ENCODE measurements around the gene EEFSEC. TPM values are rescaled to one million over a fixed set of nuclear protein-coding genes. Genes with fewer than 3 reads are reported as not detected.

The EEFSEC gene
- total RNA-seq, 1 experiment from 2014 or later = 14.6 TPM

DNA sequence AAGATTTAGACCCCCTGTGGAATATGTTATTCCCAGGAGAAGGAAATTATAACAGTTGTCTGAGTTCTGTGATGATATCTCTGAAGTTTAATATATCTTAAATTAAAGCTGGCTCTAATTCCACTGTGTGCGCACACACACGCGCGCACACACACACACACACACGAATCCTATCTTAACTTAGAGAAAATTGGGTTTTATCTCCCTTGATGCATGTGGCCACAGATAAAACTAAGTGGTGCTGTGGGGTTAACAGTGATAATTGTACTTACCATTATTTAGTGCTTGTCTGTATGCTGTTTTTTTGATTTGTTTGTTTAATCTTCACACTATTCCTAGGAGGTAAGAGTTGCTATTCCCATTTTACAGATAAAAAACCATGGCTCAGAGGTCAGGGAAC is 7.4 kb downstream of the EEFSEC start:
- POLR2A ChIA-PET = no interaction called here
- no TSS peak for BruUV-seq (replicated peaks)

DNA sequence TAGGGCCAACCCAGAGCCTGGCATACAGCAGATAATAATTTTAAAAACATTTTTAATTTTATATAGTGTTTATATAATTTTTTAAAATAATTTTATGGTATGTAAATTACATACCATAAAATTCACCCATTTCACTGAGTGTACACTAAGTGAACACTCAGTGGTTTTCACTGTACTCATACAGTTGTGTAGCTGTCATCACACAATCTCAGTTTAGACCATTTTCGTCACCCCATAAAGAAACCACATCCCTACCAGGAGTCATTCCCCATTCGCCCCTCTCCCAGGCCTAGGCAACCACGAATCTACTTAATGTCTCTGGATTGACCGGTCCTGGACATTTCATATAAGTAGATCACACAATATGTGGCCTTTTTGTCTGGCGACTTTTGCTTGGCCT is 10.2 kb downstream of the EEFSEC start:
- no peak overlapping the region for H3K27ac Mint-ChIP-seq (ENCODE audit: low read depth, unreplicated experiment)
- no peaks in the 10 kb centered on the region for H3K9me3 Mint-ChIP-seq (ENCODE audit: unreplicated experiment)
- H3K4me3 Mint-ChIP-seq (ENCODE audit: unreplicated experiment) = no peak overlapping the region
- ChIA-PET CTCF (interaction anchor here (1.6 kb wide), 1 partner anchor 7 kb away, joined by 4 read pairs; no protein-coding TSS in a partner anchor), POLR2A (no interaction called here)
- TF ChIP-seq, protein P1, sequence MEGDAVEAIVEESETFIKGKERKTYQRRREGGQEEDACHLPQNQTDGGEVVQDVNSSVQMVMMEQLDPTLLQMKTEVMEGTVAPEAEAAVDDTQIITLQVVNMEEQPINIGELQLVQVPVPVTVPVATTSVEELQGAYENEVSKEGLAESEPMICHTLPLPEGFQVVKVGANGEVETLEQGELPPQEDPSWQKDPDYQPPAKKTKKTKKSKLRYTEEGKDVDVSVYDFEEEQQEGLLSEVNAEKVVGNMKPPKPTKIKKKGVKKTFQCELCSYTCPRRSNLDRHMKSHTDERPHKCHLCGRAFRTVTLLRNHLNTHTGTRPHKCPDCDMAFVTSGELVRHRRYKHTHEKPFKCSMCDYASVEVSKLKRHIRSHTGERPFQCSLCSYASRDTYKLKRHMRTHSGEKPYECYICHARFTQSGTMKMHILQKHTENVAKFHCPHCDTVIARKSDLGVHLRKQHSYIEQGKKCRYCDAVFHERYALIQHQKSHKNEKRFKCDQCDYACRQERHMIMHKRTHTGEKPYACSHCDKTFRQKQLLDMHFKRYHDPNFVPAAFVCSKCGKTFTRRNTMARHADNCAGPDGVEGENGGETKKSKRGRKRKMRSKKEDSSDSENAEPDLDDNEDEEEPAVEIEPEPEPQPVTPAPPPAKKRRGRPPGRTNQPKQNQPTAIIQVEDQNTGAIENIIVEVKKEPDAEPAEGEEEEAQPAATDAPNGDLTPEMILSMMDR (IDR thresholded peaks at IDR 0.05; ENCODE audit: unreplicated experiment) = no peak
- no peak for DNase-seq (ENCODE audit: unreplicated experiment)
- H3K27me3 Mint-ChIP-seq (ENCODE audit: insufficient read depth, unreplicated experiment) = no peaks in the 10 kb centered on the region
- no TSS peak for BruUV-seq (replicated peaks)
- intact Hi-C loops (cut with micrococcal nuclease) = no loop called here
- no peaks in the 10 kb centered on the region for H3K4me1 Mint-ChIP-seq (ENCODE audit: insufficient read depth, unreplicated experiment)
- no peaks in the 10 kb centered on the region for H3K36me3 Mint-ChIP-seq (ENCODE audit: insufficient read depth, unreplicated experiment)

More for the DNA sequence above, 7.4 kb downstream of the EEFSEC start:
- no peaks in the 10 kb centered on the region for H3K9me3 Mint-ChIP-seq (ENCODE audit: unreplicated experiment)
- H3K4me3 Mint-ChIP-seq (ENCODE audit: unreplicated experiment) = no peak overlapping the region
- H3K36me3 Mint-ChIP-seq (ENCODE audit: insufficient read depth, unreplicated experiment) = peaks cover 6% of the 10 kb centered on the region
- intact Hi-C loops (cut with micrococcal nuclease) = no loop called here
- H3K4me1 Mint-ChIP-seq (ENCODE audit: insufficient read depth, unreplicated experiment) = peaks cover 6% of the 10 kb centered on the region
- DNase-seq (ENCODE audit: unreplicated experiment) = no peak
- no peaks in the 10 kb centered on the region for H3K27me3 Mint-ChIP-seq (ENCODE audit: insufficient read depth, unreplicated experiment)
- no peak overlapping the region for H3K27ac Mint-ChIP-seq (ENCODE audit: low read depth, unreplicated experiment)
- CTCF ChIA-PET = interaction anchor here (0.7 to 1.1 kb wide), 2 partner anchors 16 to 457 kb away, joined by 3 to 5 read pairs; no protein-coding TSS in a partner anchor
- TF ChIP-seq, protein P1 (IDR thresholded peaks at IDR 0.05; ENCODE audit: unreplicated experiment) = no peak

DNA sequence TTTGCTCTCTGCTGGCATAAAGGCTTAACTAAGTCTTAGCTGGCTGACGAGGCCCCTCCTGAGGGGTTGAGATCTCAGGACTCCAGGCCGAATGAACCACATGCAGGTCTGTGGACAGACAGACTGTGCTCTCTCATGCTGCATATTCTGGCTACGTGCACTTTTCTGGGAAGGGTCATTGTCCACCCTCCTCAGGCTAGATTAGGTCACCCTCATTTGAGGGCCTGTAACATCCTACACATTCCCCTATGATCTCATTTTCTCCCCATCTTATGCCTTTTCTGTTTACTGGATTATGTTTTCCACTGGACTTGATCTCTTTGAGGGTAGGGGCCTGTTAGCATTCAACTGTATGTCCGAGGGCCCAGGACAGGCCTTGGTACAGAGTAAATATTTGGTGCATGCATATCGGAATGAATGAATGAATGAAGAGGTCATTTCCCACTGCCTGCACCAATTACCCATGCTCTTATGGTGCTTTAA is 13.7 kb downstream of the EEFSEC start:
- Mint-ChIP-seq H3K4me3 (ENCODE audit: unreplicated experiment) (no peak overlapping the region), H3K4me1 (ENCODE audit: insufficient read depth, unreplicated experiment) (no peaks in the 10 kb centered on the region), H3K27me3 (ENCODE audit: insufficient read depth, unreplicated experiment) (no peaks in the 10 kb centered on the region), H3K36me3 (ENCODE audit: insufficient read depth, unreplicated experiment) (no peaks in the 10 kb centered on the region), H3K9me3 (ENCODE audit: unreplicated experiment) (no peaks in the 10 kb centered on the region), H3K27ac (ENCODE audit: low read depth, unreplicated experiment) (no peak overlapping the region)
- ChIA-PET POLR2A (no interaction called here), CTCF (interaction anchor here (0.7 to 0.9 kb wide), 3 partner anchors 8 to 257 kb away, joined by 3 read pairs; no protein-coding TSS in a partner anchor)
- BruUV-seq (replicated peaks) = no TSS peak
- intact Hi-C loops (cut with micrococcal nuclease) = no loop called here
- no peak for DNase-seq (ENCODE audit: unreplicated experiment)
- TF ChIP-seq, protein P1 (IDR thresholded peaks at IDR 0.05; ENCODE audit: unreplicated experiment) = no peak

DNA sequence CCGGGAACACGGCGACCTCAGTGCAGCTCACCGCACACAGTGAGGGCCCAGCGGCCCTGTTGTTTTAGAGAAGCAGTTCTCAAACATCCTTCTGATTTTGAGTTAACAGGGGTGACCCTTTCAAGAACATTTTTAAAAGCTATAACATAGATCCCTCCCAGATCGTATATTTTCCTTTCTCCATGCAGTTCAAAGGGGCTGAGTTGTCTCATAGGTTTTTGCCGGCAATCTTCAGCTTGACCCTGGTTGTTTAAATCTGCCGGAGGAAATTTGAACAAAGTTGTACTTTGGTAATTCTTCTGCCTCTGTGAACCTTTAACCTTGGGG is 14.3 kb downstream of the EEFSEC start:
- ChIA-PET POLR2A (no interaction called here), CTCF (interaction anchor here (0.6 to 0.7 kb wide), 2 partner anchors 23 to 257 kb away, joined by 3 read pairs; no protein-coding TSS in a partner anchor)
- H3K9me3 Mint-ChIP-seq (ENCODE audit: unreplicated experiment) = no peaks in the 10 kb centered on the region
- no TSS peak for BruUV-seq (replicated peaks)
- no peaks in the 10 kb centered on the region for H3K27me3 Mint-ChIP-seq (ENCODE audit: insufficient read depth, unreplicated experiment)
- H3K4me1 Mint-ChIP-seq (ENCODE audit: insufficient read depth, unreplicated experiment) = no peaks in the 10 kb centered on the region
- no peak overlapping the region for H3K27ac Mint-ChIP-seq (ENCODE audit: low read depth, unreplicated experiment)
- no peak for DNase-seq (ENCODE audit: unreplicated experiment)
- no peaks in the 10 kb centered on the region for H3K36me3 Mint-ChIP-seq (ENCODE audit: insufficient read depth, unreplicated experiment)
- intact Hi-C loops (cut with micrococcal nuclease) = no loop called here
- TF ChIP-seq, protein P1 (IDR thresholded peaks at IDR 0.05; ENCODE audit: unreplicated experiment) = no peak
- no peak overlapping the region for H3K4me3 Mint-ChIP-seq (ENCODE audit: unreplicated experiment)

Measured in MCF 10A (cell line).